NCI-H526 treated with DMSO at 0.1 percent for 48 hours (cell line): ENCODE results near the gene FRYL.
"Not testable (repeated sequence)": the region's sequence is repeated elsewhere in the genome, so short reads cannot be mapped to it uniquely, and the experiment has no call there.

Source experiments
- DNase-seq: peaks from one replicate; lab custom pipeline; 2025; lab: John Stamatoyannopoulos, UW

Gene FRYL

GRCh38 chr4:48746608-48747362, 33.3 kb downstream of the FRYL start:
- no peak for DNase-seq

- DNase-seq, result not testable (repeated sequence)
Observed at GRCh38 chr4:48745223-48745622, 34.9 kb downstream of the FRYL start.

GRCh38 chr4:48742412-48742811, 37.7 kb downstream of the FRYL start:
- no peak for DNase-seq

- no peak for DNase-seq
Observed at GRCh38 chr4:48739560-48740019, 40.5 kb downstream of the FRYL start.

GRCh38 chr4:48738856-48739255, 41.2 kb downstream of the FRYL start:
- DNase-seq, result no peak

GRCh38 chr4:48728906-48729496, 51.1 kb downstream of the FRYL start:
- not testable (repeated sequence) for DNase-seq

GRCh38 chr4:48727666-48728459, 52.2 kb downstream of the FRYL start:
- DNase-seq, result no peak

GRCh38 chr4:48725414-48725813, 54.7 kb downstream of the FRYL start:
- DNase-seq, result no peak

GRCh38 chr4:48722509-48723446, 57.3 kb downstream of the FRYL start:
- DNase-seq, result no peak

GRCh38 chr4:48720459-48720858, 59.6 kb downstream of the FRYL start:
- DNase-seq, result no peak

GRCh38 chr4:48718818-48719465, 61.1 kb downstream of the FRYL start:
- no peak for DNase-seq

- DNase-seq, result not testable (repeated sequence)
Observed at GRCh38 chr4:48716285-48716684, 63.8 kb downstream of the FRYL start.

- no peak for DNase-seq
Observed at GRCh38 chr4:48710446-48711209, 69.5 kb downstream of the FRYL start.

GRCh38 chr4:48709901-48710300, 70.2 kb downstream of the FRYL start:
- DNase-seq, result no peak

- no peak for DNase-seq
Observed at GRCh38 chr4:48708610-48709009, 71.5 kb downstream of the FRYL start.

- no peak for DNase-seq
Observed at GRCh38 chr4:48706736-48707135, 73.3 kb downstream of the FRYL start.

- DNase-seq, result no peak
Observed at GRCh38 chr4:48705609-48706008, 74.5 kb downstream of the FRYL start.

- no peak for DNase-seq
Observed at GRCh38 chr4:48704091-48704802, 75.8 kb downstream of the FRYL start.

- no peak for DNase-seq
Observed at GRCh38 chr4:48699475-48699874, 80.6 kb downstream of the FRYL start.
